ELF-1 (cell line): ENCODE results near the gene NOL4.
"Not testable (repeated sequence)": the region's sequence is repeated elsewhere in the genome, so short reads cannot be mapped to it uniquely, and the experiment has no call there.

Source experiments
- DNase-seq: peaks from one replicate; pipeline ENCODE4 v3.0.0-alpha.2; 2016; ENCODE audit warnings: low read depth, low spot score

NOL4 gene, protein sequence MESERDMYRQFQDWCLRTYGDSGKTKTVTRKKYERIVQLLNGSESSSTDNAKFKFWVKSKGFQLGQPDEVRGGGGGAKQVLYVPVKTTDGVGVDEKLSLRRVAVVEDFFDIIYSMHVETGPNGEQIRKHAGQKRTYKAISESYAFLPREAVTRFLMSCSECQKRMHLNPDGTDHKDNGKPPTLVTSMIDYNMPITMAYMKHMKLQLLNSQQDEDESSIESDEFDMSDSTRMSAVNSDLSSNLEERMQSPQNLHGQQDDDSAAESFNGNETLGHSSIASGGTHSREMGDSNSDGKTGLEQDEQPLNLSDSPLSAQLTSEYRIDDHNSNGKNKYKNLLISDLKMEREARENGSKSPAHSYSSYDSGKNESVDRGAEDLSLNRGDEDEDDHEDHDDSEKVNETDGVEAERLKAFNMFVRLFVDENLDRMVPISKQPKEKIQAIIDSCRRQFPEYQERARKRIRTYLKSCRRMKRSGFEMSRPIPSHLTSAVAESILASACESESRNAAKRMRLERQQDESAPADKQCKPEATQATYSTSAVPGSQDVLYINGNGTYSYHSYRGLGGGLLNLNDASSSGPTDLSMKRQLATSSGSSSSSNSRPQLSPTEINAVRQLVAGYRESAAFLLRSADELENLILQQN

DNA sequence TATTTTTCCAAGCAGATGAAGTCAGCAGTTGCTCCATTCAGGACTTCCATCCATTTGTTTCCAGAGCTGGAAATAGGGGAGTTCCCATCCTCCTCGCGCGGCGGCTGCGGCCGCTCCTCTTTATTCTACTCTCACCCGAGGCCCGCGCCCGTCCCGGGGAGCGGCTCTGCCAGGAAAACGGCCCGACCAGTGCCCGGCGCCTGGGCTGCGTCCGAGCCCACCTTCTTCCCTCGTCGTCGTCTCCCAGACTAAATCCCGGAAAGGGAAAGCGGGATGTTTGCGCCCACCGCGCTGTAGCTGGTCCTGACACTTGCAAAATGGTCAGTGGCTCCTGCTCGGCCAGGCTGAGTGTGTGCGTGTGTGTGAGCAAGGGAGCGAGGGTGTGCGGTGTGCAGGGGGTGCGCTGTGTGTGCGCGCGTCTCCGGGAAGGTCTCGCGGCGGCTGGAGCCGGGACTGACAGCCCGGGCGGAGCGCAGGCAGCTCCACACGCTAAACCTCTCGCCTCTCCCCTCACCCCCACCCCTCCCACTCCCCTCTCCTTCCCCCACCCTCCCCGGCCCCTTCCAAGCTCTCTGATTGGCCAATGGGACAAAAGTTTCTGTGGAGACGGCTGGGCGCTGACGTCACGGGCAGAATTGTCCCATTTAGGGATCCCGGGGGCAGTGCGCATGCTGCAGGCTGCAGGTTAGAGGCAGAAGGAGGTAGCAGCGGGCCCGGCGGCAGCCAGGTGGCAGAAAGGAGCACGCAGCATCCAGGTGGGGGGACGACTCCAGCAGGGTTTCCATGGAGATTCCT is at the start of gene NOL4:
TSS of gene NOL4 (minus strand) at position 491 of the 795 bp plus-strand sequence. CDS start 1,660 bp downstream, outside the sequence.
- peak; percentile 98 for DNase-seq

DNA sequence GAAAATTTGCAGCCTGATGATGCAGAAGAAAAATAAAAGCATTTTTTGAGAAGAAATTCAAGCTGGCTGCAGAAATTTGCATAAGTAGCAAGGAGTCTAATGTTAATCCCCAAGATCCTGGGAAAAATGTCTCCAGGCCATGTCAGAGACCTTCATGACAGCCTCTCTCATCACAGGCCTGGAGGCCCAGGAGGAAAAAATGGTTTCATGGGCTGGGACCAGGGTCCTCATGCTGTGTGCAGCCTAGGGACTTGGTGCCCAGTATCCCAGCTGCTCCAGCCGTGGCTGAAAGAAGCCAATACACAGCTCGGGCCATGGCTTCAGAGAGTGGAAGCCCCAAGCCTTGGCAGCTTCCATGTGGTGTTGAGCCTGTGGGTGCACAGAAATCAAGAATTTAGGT is 41.3 kb upstream of the NOL4 start:
- DNase-seq, result not testable (repeated sequence)

DNA sequence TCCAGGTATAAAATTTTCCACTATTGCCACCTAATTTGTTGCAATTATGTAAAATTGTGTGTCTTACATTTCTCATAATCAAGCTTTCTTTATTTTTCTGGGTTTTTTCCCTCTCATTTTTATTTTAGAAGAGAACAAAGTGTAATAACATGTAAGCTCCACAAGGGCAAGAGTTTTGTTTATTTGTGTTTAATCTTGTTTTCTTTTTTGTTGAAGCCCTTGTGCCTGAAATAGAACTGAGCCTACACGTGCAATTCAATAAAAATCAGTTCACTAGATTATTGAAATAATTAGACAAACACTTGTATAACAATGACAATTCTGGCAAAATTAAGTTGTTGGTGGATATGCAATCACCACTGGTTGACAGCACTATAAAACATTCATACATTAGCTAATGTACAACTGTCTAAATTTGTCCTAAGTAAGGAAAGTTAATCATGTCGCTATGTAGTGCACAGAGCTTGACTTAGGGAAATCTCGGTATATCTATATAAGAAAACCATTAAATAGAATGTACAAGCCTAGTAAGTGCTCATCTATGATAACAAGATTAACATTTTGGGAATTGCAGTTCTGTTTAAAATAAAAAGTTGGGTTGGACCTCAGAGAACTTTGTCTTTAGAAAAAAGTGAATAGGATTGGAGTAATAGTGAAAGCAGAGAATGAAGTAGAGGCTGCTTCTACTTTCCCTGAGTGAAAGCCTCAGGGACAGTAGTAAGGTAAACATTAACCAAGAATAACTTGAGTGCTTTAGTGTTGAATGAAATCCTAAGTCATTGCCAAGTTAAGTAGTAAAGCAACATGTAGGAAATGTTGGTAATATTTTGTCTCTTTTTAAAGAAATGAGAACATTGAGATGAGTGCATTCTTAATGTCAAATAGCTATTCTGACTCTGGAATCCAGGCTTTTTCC is 37.4 kb upstream of the NOL4 start:
- DNase-seq, result no peak

DNA sequence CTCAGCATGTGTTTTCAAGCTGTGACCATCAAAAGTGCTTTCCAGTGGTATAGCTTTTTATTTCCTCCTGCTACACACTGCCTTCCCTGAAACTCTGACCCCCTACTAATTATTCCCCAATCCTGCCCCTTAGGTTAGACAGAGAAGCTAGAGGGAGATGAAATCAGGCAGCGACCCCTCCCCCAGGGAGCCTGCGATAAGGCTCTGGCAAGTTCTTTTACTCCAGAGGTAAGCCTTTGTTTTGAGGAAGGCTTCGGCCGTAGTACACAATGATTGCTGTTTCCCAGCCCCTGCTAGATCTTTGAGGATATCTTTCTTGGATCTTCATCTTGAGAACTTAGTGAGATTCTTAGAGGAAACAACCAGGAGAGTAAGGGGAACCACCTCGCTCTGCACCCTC is 33.5 kb upstream of the NOL4 start:
- DNase-seq, result peak; percentile 12

DNA sequence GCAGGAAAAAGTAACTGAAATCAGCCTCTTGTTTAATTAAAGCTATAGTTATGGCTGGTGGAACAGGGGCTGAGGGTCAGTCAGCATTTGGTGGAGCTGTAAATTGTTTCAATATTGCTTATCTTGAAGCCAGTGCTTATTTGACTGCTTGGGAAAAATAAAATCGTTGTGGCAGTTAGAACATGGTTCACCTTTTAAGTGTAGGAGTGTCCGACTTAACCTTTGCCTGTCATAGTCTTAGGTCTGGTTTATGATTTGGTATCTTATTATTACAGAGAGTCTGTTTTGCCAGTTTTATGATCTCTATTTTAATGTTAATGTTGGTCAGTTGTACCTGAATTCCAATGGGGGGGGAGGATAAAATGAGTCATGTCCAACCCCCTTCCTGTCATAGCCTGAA is 27.2 kb upstream of the NOL4 start:
- no peak for DNase-seq

DNA sequence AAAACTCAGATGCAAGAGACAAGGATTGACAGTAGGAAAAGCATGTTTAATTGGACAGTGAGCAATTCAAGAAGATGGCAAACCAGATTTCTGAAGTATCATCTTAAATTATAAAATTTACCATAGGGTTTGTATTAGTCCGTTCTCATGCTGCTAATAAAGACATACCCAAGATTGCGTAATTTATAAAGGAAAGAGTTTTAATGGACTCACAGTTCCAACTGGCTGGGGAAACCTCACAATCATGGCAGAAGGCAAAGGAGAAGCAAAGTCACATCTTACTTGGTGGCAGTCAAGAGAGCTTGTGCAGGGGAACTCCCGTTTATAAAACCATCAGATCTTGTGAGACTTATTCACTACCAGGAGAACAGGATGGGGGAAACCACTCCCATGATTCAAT is 24.0 kb upstream of the NOL4 start:
- no peak for DNase-seq

DNA sequence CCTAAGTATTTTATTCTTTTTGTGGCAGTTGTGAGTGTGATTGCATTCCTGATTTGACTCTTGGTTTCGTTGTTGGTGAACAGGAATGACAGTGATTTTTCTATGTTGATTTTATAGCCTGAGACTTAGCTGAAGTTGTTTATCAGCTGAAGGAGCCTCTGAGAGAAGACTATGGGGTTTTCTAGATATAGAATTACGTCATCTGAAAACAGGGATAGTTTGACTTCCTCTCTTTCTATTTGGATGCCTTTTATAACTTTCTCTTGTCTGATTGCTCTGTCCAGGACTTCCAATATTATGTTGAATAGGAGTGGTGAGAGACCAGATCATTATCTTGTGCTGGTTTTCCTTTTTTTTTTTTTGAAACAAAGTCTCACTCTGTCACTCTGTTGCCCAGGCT is 18.0 kb upstream of the NOL4 start:
- no peak for DNase-seq

DNA sequence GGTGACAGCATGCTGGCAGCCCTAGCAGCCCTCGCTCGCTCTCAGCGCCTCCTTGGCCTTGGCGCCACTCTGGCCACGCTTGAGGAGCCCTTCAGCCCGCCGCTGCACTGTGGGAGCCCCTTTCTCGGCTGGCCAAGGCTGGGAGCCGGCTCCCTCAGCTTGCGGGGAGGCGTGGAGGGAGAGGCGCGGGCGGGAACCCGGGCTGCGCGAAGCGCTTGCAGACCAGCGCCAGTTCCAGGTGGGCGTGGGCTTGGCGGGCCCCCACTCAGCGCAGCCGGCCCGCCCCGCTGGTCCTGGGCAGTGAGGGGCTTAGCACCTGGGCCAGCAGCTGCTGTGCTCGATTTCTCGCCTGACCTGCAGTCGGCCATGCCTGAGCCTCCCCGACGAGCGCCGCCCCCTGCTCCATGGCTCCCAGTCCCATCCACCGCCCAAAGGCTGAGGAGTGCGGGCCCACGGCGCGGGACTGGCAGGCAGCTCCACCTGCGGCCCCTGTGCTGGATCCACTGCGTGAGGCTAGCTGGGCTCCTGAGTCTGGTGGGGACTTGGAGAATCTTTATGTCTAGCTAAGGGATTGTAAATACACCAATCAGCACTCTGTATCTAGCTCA is 9.2 kb upstream of the NOL4 start:
- not testable (repeated sequence) for DNase-seq

DNA sequence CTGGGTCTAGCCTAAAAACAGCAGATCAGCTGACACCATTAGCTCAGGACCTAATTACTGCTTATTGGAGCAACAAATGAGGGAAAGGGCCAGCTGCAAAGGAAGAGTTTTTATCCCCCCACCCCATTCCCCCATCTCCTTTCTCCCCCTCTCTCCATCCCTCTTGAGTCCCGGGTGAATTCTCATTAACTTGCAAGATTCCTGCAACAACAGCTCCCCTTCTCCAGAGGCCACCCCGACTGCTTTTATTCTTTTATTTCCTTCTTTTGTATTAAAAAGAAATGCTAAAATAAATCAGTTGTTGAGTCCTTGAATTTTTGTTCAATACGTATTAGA is 473 bp upstream of the NOL4 start:
- no peak for DNase-seq

DNA sequence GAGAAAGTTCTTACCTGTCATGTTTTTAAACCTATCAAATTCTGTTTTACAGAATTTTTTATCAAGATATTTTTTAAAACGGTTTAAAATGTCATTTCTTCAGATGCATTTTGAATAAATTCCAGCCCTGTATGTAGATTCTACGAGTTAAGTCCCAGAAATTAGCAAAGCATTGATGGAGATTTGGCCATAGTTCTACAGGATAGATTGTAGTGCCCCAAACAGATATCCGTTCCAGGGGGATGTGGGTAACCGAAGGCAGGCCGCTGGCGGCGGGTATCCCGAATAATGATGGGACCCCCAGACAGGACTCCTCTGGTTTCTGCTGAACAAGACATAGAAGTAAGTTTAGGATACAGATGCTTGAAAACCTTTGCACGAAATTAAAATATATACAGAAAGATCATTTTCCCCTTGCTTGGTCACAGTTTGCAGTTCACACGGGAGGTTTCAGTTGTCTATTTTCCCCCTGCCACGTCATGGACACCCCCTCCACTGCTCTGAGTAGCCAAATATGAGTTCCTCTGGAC is 755 bp downstream of the NOL4 start:
- DNase-seq, result peak; percentile 1

DNA sequence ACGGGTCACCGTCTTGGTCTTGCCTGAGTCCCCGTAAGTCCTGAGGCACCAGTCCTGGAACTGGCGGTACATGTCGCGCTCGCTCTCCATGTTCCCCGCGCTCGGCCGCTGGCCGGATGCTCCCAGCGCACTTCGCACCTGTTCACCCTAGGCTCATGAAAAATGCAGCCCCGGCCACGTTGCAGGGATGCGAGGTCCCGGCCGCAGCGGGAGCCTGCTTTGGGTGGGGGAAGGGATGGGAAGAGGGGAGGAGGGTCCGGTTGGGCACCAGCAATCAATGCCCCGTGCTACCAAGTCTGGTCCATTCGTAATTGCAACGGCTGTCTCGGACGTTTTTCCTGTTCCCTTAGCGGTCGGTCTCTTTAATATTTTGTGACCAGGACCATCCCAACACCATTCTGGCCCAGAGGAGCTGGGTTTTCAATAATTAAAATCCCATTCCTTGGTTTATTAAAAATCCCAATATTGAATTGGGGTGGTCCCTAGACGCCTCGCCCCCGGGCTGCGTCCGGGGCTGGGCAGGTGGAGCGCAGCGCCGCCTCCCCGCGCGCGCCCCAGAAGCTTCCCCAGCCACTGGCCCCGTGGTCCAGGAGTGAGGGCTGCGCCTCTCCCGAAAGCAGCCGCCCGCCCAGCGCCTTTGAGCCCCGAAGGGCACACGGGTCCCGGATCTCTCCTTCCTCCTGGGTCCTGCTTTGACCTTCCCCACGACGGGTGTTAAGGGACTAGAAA is 1.4 kb downstream of the NOL4 start:
- DNase-seq, result peak; percentile 68

DNA sequence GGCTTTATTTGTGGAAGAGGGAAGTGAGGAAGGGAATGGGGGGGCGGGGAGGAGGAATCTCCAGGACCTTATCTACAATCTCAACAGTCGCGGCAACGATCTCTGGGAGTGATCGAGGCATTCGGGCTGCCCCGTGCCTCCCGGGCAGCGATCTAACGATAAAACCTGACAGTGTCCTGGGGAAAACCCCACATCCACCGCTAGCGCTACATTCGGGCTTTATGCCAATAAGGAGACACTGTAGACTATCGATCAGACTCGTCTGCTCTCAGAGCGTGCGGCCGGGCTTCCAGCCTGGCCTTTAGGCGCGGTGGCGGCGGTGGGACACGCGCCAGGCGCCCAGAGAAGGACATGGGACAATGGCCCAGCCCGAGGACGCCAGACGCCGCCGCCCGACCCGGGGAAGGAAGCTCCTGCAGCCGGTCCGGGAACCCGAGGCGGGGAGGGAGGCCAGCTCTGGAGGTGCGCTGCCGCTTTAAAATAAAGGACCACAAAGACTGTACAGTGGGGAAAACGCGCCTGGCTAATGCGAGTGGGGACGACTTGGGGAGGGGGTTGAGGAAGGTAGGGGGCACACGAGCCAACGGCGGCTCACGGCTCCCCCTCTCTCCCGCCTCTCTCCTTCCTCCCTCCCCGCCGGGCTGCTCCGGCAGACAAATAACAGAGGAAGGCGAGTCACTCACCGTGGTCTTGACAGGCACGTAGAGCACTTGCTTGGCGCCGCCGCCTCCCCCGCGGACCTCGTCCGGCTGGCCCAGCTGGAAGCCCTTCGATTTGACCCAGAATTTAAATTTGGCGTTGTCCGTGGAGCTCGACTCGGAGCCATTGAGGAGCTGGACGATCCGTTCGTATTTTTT is 2.2 kb downstream of the NOL4 start:
- DNase-seq, result peak; percentile 68

DNA sequence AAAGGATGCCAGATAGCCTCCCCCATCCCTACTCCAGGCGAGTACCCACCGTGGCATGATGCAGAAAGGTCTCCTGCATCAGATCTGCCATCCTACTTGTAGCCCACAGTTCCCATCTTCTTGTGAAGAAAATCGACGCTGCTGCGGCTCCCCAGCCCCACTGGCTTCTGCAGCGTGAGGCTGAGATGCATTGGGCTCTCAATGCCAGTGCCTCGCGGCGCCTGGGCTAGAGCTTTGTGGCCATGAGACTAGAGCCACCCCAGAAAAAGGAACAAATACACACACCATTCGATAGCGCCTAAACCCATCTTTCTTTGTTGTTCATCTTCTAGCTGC is 2.8 kb downstream of the NOL4 start:
- DNase-seq, result no peak

DNA sequence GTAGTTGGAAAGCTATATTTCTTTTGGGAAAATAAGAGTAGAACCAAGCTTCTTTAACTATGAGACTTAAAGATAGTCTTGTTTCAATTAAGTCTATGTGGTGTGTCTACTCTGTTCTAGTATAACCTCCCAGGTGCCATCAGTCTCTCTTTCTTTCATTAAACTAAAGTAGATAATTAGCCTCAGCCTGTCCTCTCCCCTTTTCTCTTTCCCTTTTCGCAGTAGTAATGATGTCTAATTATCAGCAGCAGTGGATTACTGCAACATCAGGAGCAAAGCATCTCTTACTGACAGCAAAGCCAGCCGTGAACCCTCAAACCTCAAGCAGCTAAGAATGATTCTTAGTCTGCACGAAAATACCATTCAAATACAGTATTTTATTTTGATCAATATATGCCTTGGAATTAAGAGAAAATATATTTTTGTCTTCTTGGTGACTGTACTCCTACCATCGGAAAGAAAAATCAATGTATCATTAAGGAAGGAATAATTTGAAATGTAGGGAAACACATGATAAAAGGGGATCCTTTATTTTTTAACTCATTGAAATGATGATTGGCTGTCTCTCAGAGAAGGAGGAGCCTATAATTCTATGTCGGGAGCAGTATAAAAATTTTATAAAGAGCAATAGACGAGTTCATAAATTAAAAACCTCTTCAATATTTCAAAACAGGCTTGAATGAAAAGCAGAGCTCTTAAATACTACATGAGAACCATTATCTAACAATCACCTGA is 4.5 kb downstream of the NOL4 start:
- DNase-seq, result no peak

DNA sequence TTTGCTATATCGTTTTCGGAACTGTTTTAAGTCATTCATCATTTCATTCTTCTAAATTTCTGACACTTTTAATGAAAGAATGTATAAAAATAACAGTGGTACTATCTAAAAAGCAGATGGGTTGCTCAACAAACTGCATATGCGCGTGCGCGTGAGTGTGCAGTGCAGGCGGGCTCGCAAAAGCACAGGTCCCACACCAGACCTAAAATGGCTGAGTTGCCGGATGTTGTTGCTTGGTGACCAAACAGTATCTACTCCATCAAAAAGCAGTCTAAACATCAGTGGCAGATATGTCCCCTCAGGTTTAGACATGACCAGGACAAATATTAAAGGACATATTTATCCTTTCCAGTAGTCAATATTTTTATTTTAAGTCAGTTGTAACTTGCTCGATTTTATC is 5.1 kb downstream of the NOL4 start:
- DNase-seq, result no peak

DNA sequence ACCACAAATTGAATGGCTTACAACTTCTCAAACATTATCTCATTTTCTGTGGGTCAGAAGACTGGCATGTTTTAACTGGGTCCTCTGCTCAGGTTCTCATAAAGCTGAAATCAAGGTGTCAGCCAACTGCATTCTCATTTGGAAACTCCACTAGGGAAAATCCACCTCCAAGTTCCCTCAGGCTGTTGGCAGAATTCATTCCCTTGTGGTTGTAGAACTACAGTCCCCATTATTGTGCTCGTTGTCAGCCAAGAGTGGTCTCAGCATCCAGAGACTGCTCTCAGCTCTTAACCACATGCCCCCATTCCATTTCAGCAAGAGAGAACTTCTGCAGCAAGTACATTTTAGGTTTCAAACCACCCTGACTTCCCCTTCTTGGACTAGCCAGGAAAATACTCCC is 12.2 kb downstream of the NOL4 start:
- DNase-seq, result no peak

DNA sequence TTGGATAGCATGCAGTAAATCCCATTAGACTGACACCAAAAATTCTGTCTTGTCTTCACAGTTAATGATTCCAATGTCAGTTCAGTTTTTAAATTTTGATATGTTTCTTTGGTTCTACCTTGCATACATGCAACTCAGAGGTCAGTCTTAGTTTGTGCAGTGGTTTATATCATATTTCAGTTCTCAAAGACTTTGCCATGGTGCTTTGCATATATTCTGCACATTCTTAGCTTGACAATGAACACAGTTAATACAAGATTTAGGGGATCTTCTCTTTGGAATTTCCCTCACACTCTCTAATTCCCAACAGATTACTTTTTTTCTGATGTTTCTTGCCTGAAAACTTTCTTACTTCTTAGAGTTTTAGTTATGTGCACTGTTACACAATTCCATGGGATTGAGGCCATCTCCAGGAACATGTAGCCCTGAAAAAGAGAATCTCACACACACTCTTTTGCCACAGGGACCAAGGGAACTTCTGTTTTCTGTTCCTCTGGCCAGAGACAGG is 17.3 kb downstream of the NOL4 start:
- no peak for DNase-seq

DNA sequence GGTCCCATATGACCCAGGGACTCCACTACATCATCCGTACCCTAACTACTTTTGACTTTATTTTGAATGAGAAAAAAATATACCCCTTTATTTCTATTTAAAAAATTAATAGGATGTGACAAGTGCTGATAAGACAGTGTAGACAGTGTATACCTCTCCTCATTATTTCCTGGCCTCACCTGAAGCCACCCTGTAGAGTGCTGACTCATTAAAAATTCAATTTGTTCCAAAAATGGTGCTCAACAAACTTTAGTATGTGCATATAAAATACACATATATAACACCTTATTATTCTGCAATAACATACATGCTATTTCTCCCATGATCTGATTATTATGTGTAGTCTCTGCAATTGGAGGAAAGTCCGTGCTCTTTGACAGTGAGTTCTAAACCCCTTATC is 20.8 kb downstream of the NOL4 start:
- no peak for DNase-seq
